Esophagus squamous epithelium (tissue), 5 donors: ENCODE measurements around the gene VWA8. TPM values are rescaled to one million over a fixed set of nuclear protein-coding genes. Genes with fewer than 3 reads are reported as not detected.

Experiments
- DNase-seq: peaks from one replicate; lab custom pipeline; 2025; lab: John Stamatoyannopoulos, UW
- H3K27ac ChIP-seq, 4 donors: fragments of 200-600 bp; sonication (generic); one replicate each; pipeline ENCODE4 v1.5.1; 2016 to 2019; ENCODE audit warnings: mild to moderate bottlenecking in 1 of 4
- H3K27me3 ChIP-seq, 4 donors: fragments of 200-600 bp; sonication (generic); 1 replicate in 3 of 4; 2 replicates in 1 of 4; pipeline versions ENCODE4 v1.5.1 to v1.6.0; 2017 to 2021; ENCODE audit warnings: antibody characterized with exemption in 1 of 4
- H3K36me3 ChIP-seq, 3 donors: fragments of 200-600 bp; sonication (generic); one replicate each; pipeline ENCODE4 v1.5.1; 2016 to 2019
- H3K4me1 ChIP-seq, 3 donors: fragments of 200-600 bp; sonication (generic); one replicate each; pipeline ENCODE4 v1.5.1; 2017 to 2019
- H3K4me3 ChIP-seq, 4 donors: fragments of 200-600 bp; sonication (generic); 1 replicate in 3 of 4; 2 replicates in 1 of 4; pipeline ENCODE4 v1.5.1; 2016 to 2019; ENCODE audit warnings: mild to moderate bottlenecking in 2 of 4, moderate library complexity in 1 of 4
- H3K9me3 ChIP-seq, 3 donors: fragments of 200-600 bp; sonication (generic); one replicate each; pipeline ENCODE4 v1.5.1; 2016 to 2019
- CTCF ChIP-seq, 6 experiments: fragments of 450-650 bp in 4 of 6; fragments of 200-600 bp in 2 of 6; sonication (generic) in 2 of 6; IDR thresholded peaks; one replicate each; pipeline ENCODE4 v1.5.1; 2016 to 2019; ENCODE audit warnings: antibody characterized with exemption in 6 of 6, mild to moderate bottlenecking in 4 of 6, moderate library complexity in 4 of 6
- POLR2A ChIP-seq, 4 donors: fragments of 450-650 bp; IDR thresholded peaks; one replicate each; pipeline ENCODE4 v1.6.1; 2017; ENCODE audit warnings: antibody characterized with exemption in 4 of 4, mild to moderate bottlenecking in 4 of 4, moderate library complexity in 3 of 4
- WGBS, 2 donors: methylation state at CpG; one replicate each; pipeline ENCODE4 v1.1.5; 2018; 5-methylcytosine and 5-hydroxymethylcytosine counted together
- intact Hi-C: fragments of 100-400 bp; cut with DNase I; formaldehyde crosslinking; loops from one replicate; pipeline ENCODE4 v1.15.0; 2022
- total RNA-seq, 4 donors: library from RNA; depleted of rRNA; stranded (reverse); fragments of >200 nt; gene quantifications; one replicate each; pipeline ENCODE4 v1.1.0, GENCODE V29; 2016
- donor health status: DM: yes; HTN: yes; CAD: no.

Gene VWA8
- total RNA-seq, 4 donors from 2014 or later, result 10.5 to 23.7 (median 17.3) TPM

GRCh38 chr13:41613984-41614661, 346.8 kb downstream of the VWA8 start:
- no peak for DNase-seq
- WGBS, 2 donors, result 59 to 61% methylated on average over 10 to 12 of the region's 12 CpGs
- peaks cover 0 to 8% (median 6%) of the 10 kb centered on the region in 3 donors for H3K4me1 ChIP-seq

GRCh38 chr13:41613471-41613870, 347.4 kb downstream of the VWA8 start:
- WGBS, 2 donors, result 75 to 89% methylated on average over 1 of the region's 1 CpG
- no peak for TF ChIP-seq POLR2A (IDR thresholded peaks at IDR 0.05)
- TF ChIP-seq CTCF (IDR thresholded peaks at IDR 0.05), result no peak
- Histone ChIP-seq H3K4me3 (no peak overlapping the region), H3K4me1 (peaks cover 0 to 8% (median 6%) of the 10 kb centered on the region in 3 donors), H3K27ac (peak overlapping the region in 3 of 4 donors; percentile 4 to 25 (median 10)), H3K9me3 (no peaks in the 10 kb centered on the region), H3K27me3 (no peaks in the 10 kb centered on the region), H3K36me3 (peaks cover 0 to 50% (median 0%) of the 10 kb centered on the region in 3 donors)
- intact Hi-C loops, result no loop called here
- no peak for DNase-seq

More at GRCh38 chr13:41613984-41614661, 346.8 kb downstream of the VWA8 start:
- Histone ChIP-seq H3K27ac (peak overlapping the region in 3 of 4 donors; percentile 3 to 25 (median 4)), H3K36me3 (peaks cover 0 to 44% (median 0%) of the 10 kb centered on the region in 3 donors), H3K27me3 (no peaks in the 10 kb centered on the region), H3K9me3 (no peaks in the 10 kb centered on the region), H3K4me3 (no peak overlapping the region)
- no peak for TF ChIP-seq POLR2A (IDR thresholded peaks at IDR 0.05)
- no peak for TF ChIP-seq CTCF (IDR thresholded peaks at IDR 0.05)
- intact Hi-C loops, result no loop called here

GRCh38 chr13:41611385-41611784, 349.5 kb downstream of the VWA8 start:
- H3K27me3 ChIP-seq, result no peaks in the 10 kb centered on the region
- TF ChIP-seq POLR2A (IDR thresholded peaks at IDR 0.05), result no peak
- TF ChIP-seq CTCF (IDR thresholded peaks at IDR 0.05), result no peak
- no peak overlapping the region for H3K27ac ChIP-seq
- DNase-seq, result no peak
- H3K4me3 ChIP-seq, result no peak overlapping the region
- intact Hi-C loops, result no loop called here
- peaks cover 0 to 66% (median 0%) of the 10 kb centered on the region in 3 donors for H3K36me3 ChIP-seq
- H3K9me3 ChIP-seq, result no peaks in the 10 kb centered on the region
- 94 to 97% methylated on average over 8 of the region's 8 CpGs for WGBS, 2 donors
- peaks cover 0 to 8% (median 6%) of the 10 kb centered on the region in 3 donors for H3K4me1 ChIP-seq

- no peak for DNase-seq
- no peaks in the 10 kb centered on the region for H3K9me3 ChIP-seq
- intact Hi-C loops, result no loop called here
- no peaks in the 10 kb centered on the region for H3K27me3 ChIP-seq
- TF ChIP-seq CTCF (IDR thresholded peaks at IDR 0.05) (no peak), POLR2A (IDR thresholded peaks at IDR 0.05) (no peak)
- H3K27ac ChIP-seq, result peak overlapping the region in 1 of 4 donors; percentile 27
- H3K4me3 ChIP-seq, result no peak overlapping the region
- 50 to 59% methylated on average over 4 of the region's 4 CpGs for WGBS, 2 donors
- peaks cover 0 to 71% (median 0%) of the 10 kb centered on the region in 3 donors for H3K36me3 ChIP-seq
- peaks cover 0 to 8% (median 6%) of the 10 kb centered on the region in 3 donors for H3K4me1 ChIP-seq
Observed at GRCh38 chr13:41610404-41610803, 350.5 kb downstream of the VWA8 start.

- 97% methylated on average over 4 of the region's 4 CpGs for WGBS, 2 donors
- Histone ChIP-seq H3K4me1 (peaks cover 0 to 8% (median 6%) of the 10 kb centered on the region in 3 donors), H3K27me3 (no peaks in the 10 kb centered on the region), H3K27ac (no peak overlapping the region), H3K9me3 (no peaks in the 10 kb centered on the region), H3K36me3 (peaks cover 0 to 76% (median 0%) of the 10 kb centered on the region in 3 donors), H3K4me3 (no peak overlapping the region)
- intact Hi-C loops, result no loop called here
- TF ChIP-seq POLR2A (IDR thresholded peaks at IDR 0.05) (no peak), CTCF (IDR thresholded peaks at IDR 0.05) (no peak)
- DNase-seq, result no peak
Observed at GRCh38 chr13:41609828-41610227, 351.1 kb downstream of the VWA8 start.
